Measurements from ENCODE around the gene TOP3A. TPM values are rescaled to one million over a fixed set of nuclear protein-coding genes. Genes with fewer than 3 reads are reported as not detected.
A peak's percentile ranks its signal among the peaks of the same experiment; 100 is the strongest.
"Not testable (repeated sequence)": the region's sequence is repeated elsewhere in the genome, so short reads cannot be mapped to it uniquely, and the experiment has no call there.

TOP3A gene
- 75.2 and 87.2 TPM in 2 replicates for total RNA-seq

DNA sequence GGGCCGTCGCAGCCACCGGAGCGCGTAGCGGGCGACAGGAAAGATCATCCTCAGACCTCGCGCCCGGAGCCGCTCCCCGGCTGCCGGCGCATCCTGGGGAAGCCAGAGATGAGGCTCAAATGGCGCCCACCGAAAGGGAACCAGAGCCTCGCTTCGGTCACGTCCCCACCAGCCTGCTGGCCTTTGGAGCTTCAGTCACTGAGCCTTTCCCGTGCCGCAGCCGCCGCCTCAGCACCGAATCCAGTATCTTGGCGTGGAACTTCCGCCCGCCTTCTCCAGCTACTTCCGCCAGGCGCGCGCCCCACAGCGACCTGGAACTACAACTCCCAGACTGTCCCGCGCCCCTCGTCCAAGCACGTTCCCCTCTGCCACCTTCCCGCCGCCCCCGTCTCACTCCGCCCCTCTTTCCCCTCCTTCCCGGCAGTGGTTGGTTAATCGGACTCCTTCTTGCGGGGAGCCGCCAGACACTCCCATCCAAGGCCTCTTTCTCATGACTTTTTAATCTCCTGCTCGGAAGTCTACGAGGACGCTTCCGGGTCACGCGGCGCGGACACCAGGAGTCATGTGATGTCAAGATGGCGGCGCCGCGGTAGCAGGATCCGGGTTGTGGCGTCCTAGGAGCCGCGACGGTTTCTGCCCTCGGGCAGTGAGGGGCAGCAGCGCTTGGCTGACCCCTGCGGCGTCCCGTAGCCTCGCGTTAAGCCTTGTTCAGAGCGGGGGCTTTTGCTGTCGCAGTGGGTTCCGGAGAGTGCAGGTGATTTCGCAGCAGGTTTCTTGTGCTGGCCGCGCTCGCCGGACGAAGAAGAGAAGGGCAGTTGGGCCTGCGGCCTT, at the start of gene TOP3A, which contains the start of gene SMCR8:
TSS of gene TOP3A (minus strand) at position 264 of the 831 bp plus-strand sequence. CDS start at position 48, 216 bp downstream.
TSS of gene SMCR8 (plus strand) at position 563 of the 831 bp plus-strand sequence. CDS start 497 bp downstream, outside the sequence.
- Mint-ChIP-seq H3K4me1 (ENCODE audit: low read depth) (peaks cover 75% of the 10 kb centered on the region), H3K9me3 (no peaks in the 10 kb centered on the region), H3K27me3 (ENCODE audit: insufficient read depth) (peaks cover 2% of the 10 kb centered on the region), H3K36me3 (ENCODE audit: low read depth) (peaks cover 41% of the 10 kb centered on the region), H3K27ac (peak within 1 kb of the TSS; percentile 100), H3K4me3 (peak within 1 kb of the TSS; percentile 93)
- intact Hi-C loops (cut with micrococcal nuclease) = loop anchor here (1.0 to 5.0 kb wide), 9 partner anchors 48 to 838 kb away; partner anchors contain the start of genes ALKBH5, ATPAF2, DRC3 and DRG2
- DNase-seq (ENCODE audit: low spot score) = peak; percentile 95

DNA sequence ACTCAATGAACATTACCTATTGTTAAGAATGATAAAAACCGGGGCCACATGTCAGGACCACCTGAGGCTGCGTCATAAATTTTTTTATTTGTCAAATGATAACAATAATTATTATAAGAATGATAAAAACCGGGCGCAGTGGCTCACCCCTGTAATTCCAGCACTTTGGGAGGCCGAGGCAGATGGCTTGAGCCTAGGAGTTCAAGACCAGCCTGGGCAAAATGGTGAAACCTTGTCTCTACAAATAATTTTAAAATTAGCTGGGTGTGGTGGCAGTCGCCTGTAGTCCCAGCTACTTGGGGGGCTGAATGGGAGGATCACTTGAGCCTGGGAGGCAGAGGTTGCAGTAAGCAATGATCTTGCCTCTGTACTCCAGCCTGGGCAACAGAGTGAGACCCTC, 49.4 kb upstream of the TOP3A start:
- peaks cover 9% of the 10 kb centered on the region for H3K4me1 Mint-ChIP-seq (ENCODE audit: low read depth)
- H3K27me3 Mint-ChIP-seq (ENCODE audit: insufficient read depth) = no peaks in the 10 kb centered on the region
- intact Hi-C loops (cut with micrococcal nuclease) = no loop called here
- no peaks in the 10 kb centered on the region for H3K9me3 Mint-ChIP-seq
- H3K4me3 Mint-ChIP-seq = no peak overlapping the region
- H3K36me3 Mint-ChIP-seq (ENCODE audit: low read depth) = peaks cover 6% of the 10 kb centered on the region
- no peak overlapping the region for H3K27ac Mint-ChIP-seq
- DNase-seq (ENCODE audit: low spot score) = no peak

GRCh38 chr17:18363101-18364049, 48.6 kb upstream of the TOP3A start, which contains the start of gene SHMT1:
Gene SHMT1, minus strand, starts transcription at chr17:18363550. Its CDS starts 7,569 bp downstream, at chr17:18355981.
- peaks cover 6% of the 10 kb centered on the region for H3K36me3 Mint-ChIP-seq (ENCODE audit: low read depth)
- H3K27ac Mint-ChIP-seq = peak within 1 kb of the TSS; percentile 88
- no peaks in the 10 kb centered on the region for H3K27me3 Mint-ChIP-seq (ENCODE audit: insufficient read depth)
- peak within 1 kb of the TSS; percentile 93 for H3K4me3 Mint-ChIP-seq
- peaks cover 9% of the 10 kb centered on the region for H3K4me1 Mint-ChIP-seq (ENCODE audit: low read depth)
- H3K9me3 Mint-ChIP-seq = no peaks in the 10 kb centered on the region
- intact Hi-C loops (cut with micrococcal nuclease) = loop anchor here (2.0 kb wide), 3 partner anchors 49 to 139 kb away; partner anchors contain the start of genes LLGL1, MIEF2, SMCR8 and TOP3A
- DNase-seq (ENCODE audit: low spot score) = peak; percentile 93

- H3K27ac Mint-ChIP-seq = peak overlapping the region; percentile 79
- no peak for DNase-seq (ENCODE audit: low spot score)
- intact Hi-C loops (cut with micrococcal nuclease) = loop anchor here (2.0 kb wide), 3 partner anchors 48 to 138 kb away; partner anchors contain the start of genes LLGL1, MIEF2, SMCR8 and TOP3A
These were observed 47.9 kb upstream of the TOP3A start for GRCh38 chr17:18362698-18363100.

GRCh38 chr17:18361837-18362697, 47.3 kb upstream of the TOP3A start:
- Mint-ChIP-seq H3K4me3 (peak overlapping the region; percentile 93), H3K27me3 (ENCODE audit: insufficient read depth) (no peaks in the 10 kb centered on the region), H3K4me1 (ENCODE audit: low read depth) (peaks cover 9% of the 10 kb centered on the region), H3K36me3 (ENCODE audit: low read depth) (peaks cover 6% of the 10 kb centered on the region), H3K9me3 (no peaks in the 10 kb centered on the region), H3K27ac (peak overlapping the region; percentile 79)
- DNase-seq (ENCODE audit: low spot score) = no peak
- intact Hi-C loops (cut with micrococcal nuclease) = loop anchor here (2.0 kb wide), 3 partner anchors 47 to 137 kb away; partner anchors contain the start of genes LLGL1, MIEF2, SMCR8 and TOP3A

More at GRCh38 chr17:18362698-18363100, 47.9 kb upstream of the TOP3A start:
- Mint-ChIP-seq H3K4me1 (ENCODE audit: low read depth) (peaks cover 9% of the 10 kb centered on the region), H3K4me3 (peak overlapping the region; percentile 93), H3K36me3 (ENCODE audit: low read depth) (peaks cover 6% of the 10 kb centered on the region), H3K9me3 (no peaks in the 10 kb centered on the region), H3K27me3 (ENCODE audit: insufficient read depth) (no peaks in the 10 kb centered on the region)

DNA sequence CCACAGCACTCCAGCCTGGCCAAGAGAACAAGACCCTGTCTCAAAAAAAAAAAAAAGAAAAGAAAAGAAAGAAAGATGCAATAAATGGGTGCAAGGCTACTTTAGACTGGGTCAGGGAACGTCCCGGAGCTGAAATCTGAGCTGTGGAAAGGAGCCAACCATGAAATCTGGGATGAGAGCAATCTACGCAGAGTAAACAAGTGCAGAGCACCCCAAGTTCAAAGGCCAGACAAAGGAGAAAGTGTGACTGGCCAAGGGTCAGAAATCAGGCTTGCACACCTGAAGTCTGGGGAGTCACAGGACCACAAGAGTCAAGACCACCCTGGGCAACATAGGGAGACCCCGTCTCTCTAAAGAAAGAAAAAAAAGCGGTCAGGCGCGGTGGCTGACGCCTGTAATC, 45.7 kb upstream of the TOP3A start:
- Mint-ChIP-seq H3K4me3 (no peak overlapping the region), H3K27me3 (ENCODE audit: insufficient read depth) (no peaks in the 10 kb centered on the region), H3K27ac (no peak overlapping the region), H3K9me3 (no peaks in the 10 kb centered on the region), H3K4me1 (ENCODE audit: low read depth) (peaks cover 9% of the 10 kb centered on the region), H3K36me3 (ENCODE audit: low read depth) (peaks cover 9% of the 10 kb centered on the region)
- no peak for DNase-seq (ENCODE audit: low spot score)
- intact Hi-C loops (cut with micrococcal nuclease) = no loop called here

DNA sequence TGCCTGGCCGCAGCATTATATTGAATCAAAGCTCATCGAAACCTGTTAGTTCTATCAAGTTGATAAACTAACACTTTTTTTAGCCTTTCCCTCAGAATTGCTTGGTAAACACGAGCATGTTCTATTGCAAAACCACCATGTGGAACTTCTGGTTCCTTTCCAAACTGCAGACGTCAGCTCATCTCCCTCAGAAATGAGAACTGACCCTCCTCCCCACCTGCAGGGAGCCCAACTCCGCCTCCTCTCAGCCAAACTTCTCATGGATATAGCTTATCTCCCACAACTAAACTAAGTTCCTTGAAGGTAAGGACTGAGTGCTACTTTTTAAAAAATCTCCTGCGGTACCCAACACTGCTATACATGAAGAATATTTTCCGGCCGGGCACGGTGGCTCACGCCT, 41.8 kb upstream of the TOP3A start:
- Mint-ChIP-seq H3K36me3 (ENCODE audit: low read depth) (peaks cover 26% of the 10 kb centered on the region), H3K9me3 (no peaks in the 10 kb centered on the region), H3K27ac (no peak overlapping the region), H3K27me3 (ENCODE audit: insufficient read depth) (no peaks in the 10 kb centered on the region), H3K4me3 (no peak overlapping the region), H3K4me1 (ENCODE audit: low read depth) (no peaks in the 10 kb centered on the region)
- intact Hi-C loops (cut with micrococcal nuclease) = no loop called here
- no peak for DNase-seq (ENCODE audit: low spot score)

- DNase-seq (ENCODE audit: low spot score) = no peak
- no peaks in the 10 kb centered on the region for H3K27me3 Mint-ChIP-seq (ENCODE audit: insufficient read depth)
These were observed 38.7 kb upstream of the TOP3A start for GRCh38 chr17:18353541-18353940.

GRCh38 chr17:18344021-18344420, 29.2 kb upstream of the TOP3A start:
- Mint-ChIP-seq H3K27ac (no peak overlapping the region), H3K36me3 (ENCODE audit: low read depth) (peaks cover 29% of the 10 kb centered on the region)

More at GRCh38 chr17:18353541-18353940, 38.7 kb upstream of the TOP3A start:
- intact Hi-C loops (cut with micrococcal nuclease) = no loop called here
- Mint-ChIP-seq H3K9me3 (no peaks in the 10 kb centered on the region), H3K27ac (no peak overlapping the region), H3K4me3 (no peak overlapping the region), H3K4me1 (ENCODE audit: low read depth) (no peaks in the 10 kb centered on the region), H3K36me3 (ENCODE audit: low read depth) (peaks cover 19% of the 10 kb centered on the region)

DNA sequence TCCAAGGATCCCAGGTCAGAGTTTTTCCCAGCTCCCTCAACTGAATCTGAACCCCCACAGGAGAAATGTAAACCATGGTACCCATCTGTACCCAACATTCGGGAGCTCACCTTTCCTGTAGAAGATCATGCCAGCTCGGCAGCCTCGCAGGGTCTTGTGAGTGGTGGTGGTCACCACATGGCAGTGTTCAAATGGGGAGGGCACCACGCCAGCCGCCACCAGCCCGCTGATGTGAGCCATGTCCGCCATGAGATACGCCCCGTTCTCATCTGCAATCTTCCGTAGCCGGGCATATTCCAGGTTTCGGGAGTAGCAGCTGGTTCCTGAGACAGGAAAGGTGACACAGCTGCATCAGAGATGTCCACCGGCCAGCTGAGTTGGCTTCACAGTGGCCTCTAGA, 25.1 kb upstream of the TOP3A start:
- no peak overlapping the region for H3K27ac Mint-ChIP-seq
- H3K4me3 Mint-ChIP-seq = no peak overlapping the region
- H3K4me1 Mint-ChIP-seq (ENCODE audit: low read depth) = no peaks in the 10 kb centered on the region
- peaks cover 38% of the 10 kb centered on the region for H3K36me3 Mint-ChIP-seq (ENCODE audit: low read depth)
- DNase-seq (ENCODE audit: low spot score) = no peak
- H3K27me3 Mint-ChIP-seq (ENCODE audit: insufficient read depth) = no peaks in the 10 kb centered on the region
- intact Hi-C loops (cut with micrococcal nuclease) = no loop called here
- no peaks in the 10 kb centered on the region for H3K9me3 Mint-ChIP-seq

More at GRCh38 chr17:18344021-18344420, 29.2 kb upstream of the TOP3A start:
- no peaks in the 10 kb centered on the region for H3K4me1 Mint-ChIP-seq (ENCODE audit: low read depth)
- no peaks in the 10 kb centered on the region for H3K9me3 Mint-ChIP-seq
- DNase-seq (ENCODE audit: low spot score) = no peak
- intact Hi-C loops (cut with micrococcal nuclease) = no loop called here
- no peaks in the 10 kb centered on the region for H3K27me3 Mint-ChIP-seq (ENCODE audit: insufficient read depth)
- no peak overlapping the region for H3K4me3 Mint-ChIP-seq

GRCh38 chr17:18338158-18338557, 23.4 kb upstream of the TOP3A start:
- DNase-seq (ENCODE audit: low spot score); H3K9me3 Mint-ChIP-seq; H3K27me3 Mint-ChIP-seq (ENCODE audit: insufficient read depth); H3K27ac Mint-ChIP-seq; H3K4me3 Mint-ChIP-seq; H3K4me1 Mint-ChIP-seq (ENCODE audit: low read depth); intact Hi-C loops (cut with micrococcal nuclease): not testable (repeated sequence)
- H3K36me3 Mint-ChIP-seq (ENCODE audit: low read depth) = peaks cover 36% of the 10 kb centered on the region
